Activated CD8-positive, alpha-beta memory T cell treated with anti-CD3 and anti-CD28 coated beads, Interleukin-2, amount 10 ng/mL, durations not matched to agents 7 days and 5 days (primary cell): ENCODE measurements around the gene SLC36A3. TPM values are rescaled to one million over a fixed set of nuclear protein-coding genes. Genes with fewer than 3 reads are reported as not detected.
"Not testable (repeated sequence)": the region's sequence is repeated elsewhere in the genome, so short reads cannot be mapped to it uniquely, and the experiment has no call there.

Source experiments
- ATAC-seq: fragments of 150-1000 bp; cut with Tn5 transposase; one replicate; pipeline ENCODE4 v1.10.0; 2021; ENCODE audit warnings: moderate library complexity
- CTCF ChIA-PET: fragments of 350-600 bp; sonication (Branson Sonifier 250); formaldehyde crosslinking; loops from one replicate; lab custom pipeline; 2021; ENCODE audit warnings: antibody characterized with exemption; lab: Charles Lee
- DNase-seq: peaks from one replicate; pipeline ENCODE4 v3.0.0-alpha.2; 2020
- H3K27ac Mint-ChIP-seq: one replicate; pipeline ENCODE4 v1.8.0; 2021; ENCODE audit warnings: mild to moderate bottlenecking, mixed read lengths
- H3K27me3 Mint-ChIP-seq: one replicate; pipeline ENCODE4 v1.8.0; 2021; ENCODE audit warnings: mixed read lengths
- H3K36me3 Mint-ChIP-seq: one replicate; pipeline ENCODE4 v1.8.0; 2021; ENCODE audit warnings: mild to moderate bottlenecking, mixed read lengths
- H3K4me1 Mint-ChIP-seq: one replicate; pipeline ENCODE4 v1.8.0; 2021; ENCODE audit warnings: mixed read lengths
- H3K4me3 Mint-ChIP-seq: one replicate; pipeline ENCODE4 v1.8.0; 2021; ENCODE audit warnings: mild to moderate bottlenecking, moderate library complexity, mixed read lengths
- H3K9me3 Mint-ChIP-seq: one replicate; pipeline ENCODE4 v1.8.0; 2022; ENCODE audit warnings: low read depth, mixed read lengths
- total RNA-seq, 2 experiments: library from RNA; stranded (reverse); gene quantifications; one replicate each; pipeline ENCODE4 v1.2.3, GENCODE V29; 2021

The SLC36A3 gene
- total RNA-seq, 2 experiments from 2014 or later = not detected

GRCh38 chr5:151251621-151252020 lies 51.9 kb downstream of the SLC36A3 start:
- no peaks in the 10 kb centered on the region for H3K9me3 Mint-ChIP-seq
- peak overlapping the region; percentile 86 for H3K27ac Mint-ChIP-seq
- H3K4me1 Mint-ChIP-seq = peaks cover 36% of the 10 kb centered on the region
- H3K4me3 Mint-ChIP-seq = peak overlapping the region; percentile 92
- ATAC-seq = no peak
- no peak for DNase-seq
- H3K36me3 Mint-ChIP-seq = peaks cover 2% of the 10 kb centered on the region
- CTCF ChIA-PET = interaction anchor here (1.1 to 3.3 kb wide), 10 partner anchors 9 to 405 kb away, joined by 4 to 26 read pairs (median 6); partner anchors contain the start of genes CCDC69 and IRGM
- no peaks in the 10 kb centered on the region for H3K27me3 Mint-ChIP-seq

DNA sequence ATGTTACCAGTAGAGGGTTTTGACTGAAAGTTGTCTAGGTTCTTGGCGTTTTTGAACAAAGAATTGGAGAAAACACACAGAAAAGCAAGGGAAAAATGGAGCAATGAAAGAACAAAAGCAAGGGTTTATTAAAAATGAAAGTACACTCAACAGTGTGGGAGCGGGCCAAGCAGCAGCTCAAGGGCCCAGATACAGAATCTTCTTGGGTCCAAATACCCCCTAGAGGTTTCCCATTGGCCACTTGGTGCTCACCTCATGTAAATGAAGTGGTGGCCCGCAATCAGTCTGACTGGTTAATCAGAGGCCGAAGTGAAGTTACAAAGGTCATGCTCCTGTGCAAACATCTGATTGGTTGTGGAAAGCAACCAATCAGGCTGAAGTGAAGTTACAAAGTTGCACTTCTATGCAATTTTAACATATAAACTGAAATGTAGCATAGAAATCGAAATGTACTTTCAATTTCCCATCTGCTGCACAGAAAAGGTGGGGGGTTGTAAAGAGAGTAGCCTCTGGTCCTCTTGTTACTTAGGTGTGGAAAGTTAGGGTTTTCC lies 52.5 kb downstream of the SLC36A3 start:
- Mint-ChIP-seq H3K4me3 (peak overlapping the region; percentile 92), H3K36me3 (peaks cover 2% of the 10 kb centered on the region), H3K27ac (peak overlapping the region; percentile 86), H3K27me3 (no peaks in the 10 kb centered on the region), H3K9me3 (no peaks in the 10 kb centered on the region), H3K4me1 (peaks cover 36% of the 10 kb centered on the region)
- ATAC-seq = peak; percentile 45
- CTCF ChIA-PET = interaction anchor here (1.2 to 3.3 kb wide), 6 partner anchors 10 to 109 kb away, joined by 3 to 26 read pairs (median 6); partner anchors contain the start of gene CCDC69
- DNase-seq = peak; percentile 90

DNA sequence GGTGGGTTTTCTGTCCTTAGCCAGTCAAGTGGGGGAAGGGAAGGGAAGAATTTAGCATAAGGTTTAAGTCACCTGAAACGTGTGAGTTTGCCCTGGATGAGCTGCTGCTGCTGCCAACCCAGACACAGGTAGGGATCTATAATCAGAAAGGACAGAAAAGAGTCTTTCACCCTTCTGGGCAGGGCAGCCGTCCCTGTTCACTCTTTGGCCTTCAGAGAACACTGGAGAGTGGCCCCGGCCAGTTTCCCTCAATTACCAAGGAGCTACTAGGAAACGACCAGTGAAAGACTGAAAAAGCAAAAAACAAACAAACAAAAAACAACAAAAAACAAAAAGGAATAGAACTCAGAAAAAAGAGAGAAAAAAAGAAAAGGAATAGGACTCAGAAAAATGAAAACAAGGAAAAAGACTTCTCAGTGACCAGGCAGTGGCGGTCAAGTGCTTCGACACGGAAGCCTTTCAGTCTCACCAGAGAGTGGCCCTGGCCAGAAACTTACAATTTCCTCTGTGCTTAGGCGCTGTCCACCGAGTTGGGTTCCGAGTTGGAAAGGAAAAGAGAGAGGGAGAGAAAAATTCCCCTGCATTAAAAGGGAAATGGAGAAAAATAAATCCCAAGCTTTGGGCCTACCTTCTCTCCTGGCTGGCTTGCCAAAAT lies 53.1 kb downstream of the SLC36A3 start:
- CTCF ChIA-PET = interaction anchor here (1.2 to 3.3 kb wide), 6 partner anchors 10 to 108 kb away, joined by 3 to 26 read pairs (median 6); partner anchors contain the start of gene CCDC69

GRCh38 chr5:151249281-151249680 lies 54.3 kb downstream of the SLC36A3 start:
- no peaks in the 10 kb centered on the region for H3K9me3 Mint-ChIP-seq
- H3K27me3 Mint-ChIP-seq = no peaks in the 10 kb centered on the region
- H3K4me3 Mint-ChIP-seq = no peak overlapping the region
- DNase-seq (no peak), ATAC-seq (no peak)
- CTCF ChIA-PET = interaction anchor here (0.7 to 1.3 kb wide), 3 partner anchors 9 to 35 kb away, joined by 3 read pairs; no protein-coding TSS in a partner anchor
- H3K4me1 Mint-ChIP-seq = peaks cover 49% of the 10 kb centered on the region
- no peak overlapping the region for H3K27ac Mint-ChIP-seq
- peaks cover 2% of the 10 kb centered on the region for H3K36me3 Mint-ChIP-seq

More for the DNA sequence above, 53.1 kb downstream of the SLC36A3 start:
- Mint-ChIP-seq H3K36me3 (peaks cover 2% of the 10 kb centered on the region), H3K27ac (peak overlapping the region; percentile 86), H3K4me3 (peak overlapping the region; percentile 92), H3K4me1 (peaks cover 41% of the 10 kb centered on the region), H3K9me3 (no peaks in the 10 kb centered on the region), H3K27me3 (no peaks in the 10 kb centered on the region)
- no peak for DNase-seq
- no peak for ATAC-seq

DNA sequence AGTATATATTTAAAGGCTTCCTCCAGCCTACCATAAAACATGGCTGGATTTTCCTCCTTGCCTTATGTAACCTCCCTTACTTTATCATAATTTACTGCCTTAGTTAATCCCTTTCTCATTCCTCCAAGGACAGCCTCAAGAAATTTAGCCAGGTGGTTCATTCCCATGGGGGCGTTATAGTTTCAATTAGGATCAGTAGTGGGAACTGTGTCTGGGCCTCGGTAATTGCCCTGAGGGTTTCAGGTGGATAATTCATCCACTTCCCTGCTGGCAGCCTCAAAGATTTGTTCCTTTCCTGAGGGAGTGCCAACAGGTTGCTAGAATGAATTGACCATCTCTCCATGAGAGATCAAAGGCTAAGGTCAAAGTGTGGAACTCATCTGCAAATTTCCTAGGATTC lies 54.9 kb downstream of the SLC36A3 start:
- Mint-ChIP-seq H3K9me3 (no peaks in the 10 kb centered on the region), H3K4me1 (peaks cover 51% of the 10 kb centered on the region), H3K4me3 (no peak overlapping the region), H3K27me3 (no peaks in the 10 kb centered on the region), H3K36me3 (peaks cover 2% of the 10 kb centered on the region), H3K27ac (no peak overlapping the region)
- ATAC-seq (no peak), DNase-seq (no peak)
- CTCF ChIA-PET = interaction anchor here (0.7 to 1.9 kb wide), 5 partner anchors 9 to 84 kb away, joined by 3 to 5 read pairs (median 4); no protein-coding TSS in a partner anchor

DNA sequence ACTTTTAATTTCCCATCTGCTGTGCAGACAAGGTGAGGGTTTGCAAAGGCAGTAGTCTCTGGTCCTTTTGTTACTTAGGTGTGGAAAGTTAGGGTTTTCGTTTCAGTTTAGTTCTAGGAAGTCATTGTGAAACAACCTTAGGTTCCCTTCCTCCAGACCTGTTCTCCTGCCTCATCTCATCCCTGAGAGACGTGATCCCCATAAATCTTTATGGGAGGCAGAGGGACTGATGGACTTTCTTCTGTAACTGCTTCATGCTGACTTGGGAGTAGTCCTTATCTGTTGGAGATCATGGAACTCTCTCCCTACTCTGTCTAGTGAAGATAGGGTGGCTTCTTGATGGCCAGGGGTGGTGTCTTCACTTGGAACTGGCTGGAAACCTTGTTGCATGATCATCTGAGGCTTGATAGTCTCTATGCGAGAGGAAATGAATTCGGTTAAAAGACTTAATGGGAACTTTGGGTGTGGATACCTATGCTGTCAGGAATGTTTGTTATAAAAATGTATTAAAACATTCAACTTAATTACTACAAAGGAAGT lies 57.8 kb downstream of the SLC36A3 start:
- Mint-ChIP-seq H3K27ac (no peak overlapping the region), H3K4me1 (peaks cover 52% of the 10 kb centered on the region), H3K4me3 (no peak overlapping the region), H3K9me3 (no peaks in the 10 kb centered on the region), H3K27me3 (no peaks in the 10 kb centered on the region), H3K36me3 (peaks cover 2% of the 10 kb centered on the region)
- ATAC-seq (peak; percentile 4), DNase-seq (no peak)
- CTCF ChIA-PET = interaction anchor here (0.7 to 0.9 kb wide), 2 partner anchors 9 to 120 kb away, joined by 3 to 4 read pairs; no protein-coding TSS in a partner anchor

GRCh38 chr5:151244206-151244605 lies 59.4 kb downstream of the SLC36A3 start:
- Mint-ChIP-seq H3K36me3 (no peaks in the 10 kb centered on the region), H3K4me3 (no peak overlapping the region), H3K27me3 (no peaks in the 10 kb centered on the region), H3K4me1 (peaks cover 48% of the 10 kb centered on the region), H3K27ac (no peak overlapping the region), H3K9me3 (no peaks in the 10 kb centered on the region)
- DNase-seq (no peak), ATAC-seq (peak; percentile 12)
- CTCF ChIA-PET = no interaction called here

- Mint-ChIP-seq H3K27ac (peak overlapping the region; percentile 53), H3K27me3 (no peaks in the 10 kb centered on the region), H3K36me3 (no peaks in the 10 kb centered on the region), H3K9me3 (no peaks in the 10 kb centered on the region), H3K4me3 (no peak overlapping the region), H3K4me1 (peaks cover 54% of the 10 kb centered on the region)
- peak; percentile 27 for ATAC-seq
- peak; percentile 55 for DNase-seq
- CTCF ChIA-PET = interaction anchor here (1.4 to 1.7 kb wide), 2 partner anchors 76 to 117 kb away, joined by 3 to 7 read pairs; no protein-coding TSS in a partner anchor
Measured at GRCh38 chr5:151243564-151243963, 60.0 kb downstream of the SLC36A3 start.

GRCh38 chr5:151243127-151243526 lies 60.4 kb downstream of the SLC36A3 start:
- H3K4me3 Mint-ChIP-seq = no peak overlapping the region
- no peak overlapping the region for H3K27ac Mint-ChIP-seq
- CTCF ChIA-PET = interaction anchor here (1.3 to 2.2 kb wide), 4 partner anchors 10 to 117 kb away, joined by 3 to 9 read pairs (median 7); partner anchors contain the start of genes CCDC69 and GM2A

GRCh38 chr5:151240924-151241635 lies 62.5 kb downstream of the SLC36A3 start:
- ATAC-seq (no peak), DNase-seq (no peak)
- H3K27ac Mint-ChIP-seq = no peak overlapping the region
- H3K4me3 Mint-ChIP-seq = no peak overlapping the region
- CTCF ChIA-PET = interaction anchor here (0.6 to 4.3 kb wide), 12 partner anchors 8 to 125 kb away, joined by 3 to 24 read pairs (median 5); partner anchors contain the start of genes CCDC69 and GM2A
- no peaks in the 10 kb centered on the region for H3K27me3 Mint-ChIP-seq
- H3K9me3 Mint-ChIP-seq = no peaks in the 10 kb centered on the region
- H3K36me3 Mint-ChIP-seq = no peaks in the 10 kb centered on the region
- H3K4me1 Mint-ChIP-seq = peaks cover 57% of the 10 kb centered on the region

More at GRCh38 chr5:151243127-151243526, 60.4 kb downstream of the SLC36A3 start:
- Mint-ChIP-seq H3K36me3 (no peaks in the 10 kb centered on the region), H3K9me3 (no peaks in the 10 kb centered on the region), H3K4me1 (peaks cover 56% of the 10 kb centered on the region), H3K27me3 (no peaks in the 10 kb centered on the region)
- DNase-seq = no peak
- no peak for ATAC-seq

DNA sequence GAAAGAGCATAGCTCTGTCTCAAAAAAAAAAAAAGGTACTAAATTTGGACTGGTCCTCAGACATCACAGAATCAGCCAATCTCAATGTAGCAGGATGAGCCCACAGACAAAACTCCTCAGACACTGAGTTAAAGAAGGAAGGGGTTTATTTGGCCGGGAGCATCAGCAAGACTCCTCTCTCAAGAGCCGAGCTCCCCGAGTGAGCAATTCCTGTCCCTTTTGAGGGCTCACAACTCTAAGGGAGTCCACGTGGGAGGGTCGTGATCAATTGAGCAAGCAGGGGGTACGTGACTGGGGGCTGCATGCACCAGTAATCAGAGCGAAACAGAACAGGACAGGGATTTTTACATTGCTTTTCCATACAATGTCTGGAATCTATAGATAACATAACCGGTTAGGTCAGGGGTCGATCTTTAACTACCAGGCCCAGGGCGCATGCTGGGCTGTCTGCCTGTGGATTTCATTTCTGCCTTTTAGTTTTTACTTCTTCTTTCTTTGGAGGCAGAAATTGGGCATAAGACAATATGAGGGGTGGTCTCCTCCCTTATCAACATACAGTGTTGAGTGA lies 63.2 kb downstream of the SLC36A3 start:
- not testable (repeated sequence) for H3K9me3 Mint-ChIP-seq, DNase-seq, ATAC-seq, H3K27ac Mint-ChIP-seq, H3K4me3 Mint-ChIP-seq, H3K27me3 Mint-ChIP-seq, H3K36me3 Mint-ChIP-seq
- H3K4me1 Mint-ChIP-seq = peaks cover 54% of the 10 kb centered on the region
- CTCF ChIA-PET = interaction anchor here (0.6 to 4.3 kb wide), 11 partner anchors 9 to 124 kb away, joined by 3 to 24 read pairs (median 6); no protein-coding TSS in a partner anchor

DNA sequence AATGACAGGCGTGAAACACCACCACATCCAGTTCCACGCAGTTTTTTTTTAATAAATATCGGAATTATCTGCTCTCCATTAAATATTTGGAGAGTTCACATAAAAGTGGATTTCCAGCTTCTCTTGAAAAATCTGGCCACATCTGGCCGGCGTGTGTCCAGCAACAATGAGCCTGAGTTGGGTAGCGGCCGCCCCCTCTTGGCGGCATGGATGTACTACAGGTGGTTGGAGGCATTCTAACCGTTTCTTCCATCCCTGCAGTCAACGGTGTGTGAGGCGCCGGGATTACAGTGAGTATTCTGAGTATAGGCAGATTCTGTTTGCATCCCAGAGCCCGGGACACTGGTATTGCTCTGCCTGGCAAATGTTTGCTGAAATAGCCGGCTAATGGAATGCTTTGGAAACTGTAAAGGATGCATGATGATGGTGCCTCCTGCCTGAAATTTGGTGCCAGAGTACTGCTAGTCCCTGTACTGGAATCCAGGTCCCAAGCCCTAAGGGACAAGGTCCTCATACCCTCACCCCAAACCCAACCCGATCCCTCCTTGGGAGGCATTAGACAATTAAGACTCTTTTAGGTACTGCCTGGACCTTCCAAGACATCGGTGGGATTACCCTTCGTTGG lies 64.2 kb downstream of the SLC36A3 start:
- CTCF ChIA-PET = interaction anchor here (0.6 to 4.3 kb wide), 34 partner anchors 9 to 610 kb away, joined by 3 to 49 read pairs (median 4); partner anchors contain the start of genes ANXA6, CCDC69 and GM2A
- peak; percentile 73 for DNase-seq
- Mint-ChIP-seq H3K27ac (peak overlapping the region; percentile 33), H3K36me3 (no peaks in the 10 kb centered on the region), H3K4me3 (peak overlapping the region; percentile 63), H3K4me1 (peaks cover 56% of the 10 kb centered on the region), H3K9me3 (no peaks in the 10 kb centered on the region), H3K27me3 (no peaks in the 10 kb centered on the region)
- peak; percentile 73 for ATAC-seq
